Astrocyte (in vitro differentiated cells and primary cell): ENCODE results near the gene TXNDC12. TPM values are rescaled to one million over a fixed set of nuclear protein-coding genes. Genes with fewer than 3 reads are reported as not detected.
"Not testable (repeated sequence)": the region's sequence is repeated elsewhere in the genome, so short reads cannot be mapped to it uniquely, and the experiment has no call there.

Experiments
- DNase-seq: peaks from one replicate; pipeline ENCODE4 v3.0.0-alpha.2; 2010; ENCODE audit warnings: low read depth
- FAIRE-seq: peaks from 2 replicates; lab custom pipeline; 2011; peaks lifted over from hg19 to GRCh38; lab: Jason Lieb, UNC
- H2AFZ ChIP-seq: 2 replicates; pipeline ENCODE4 v1.6.0; 2012; ENCODE audit warnings: low read depth, low read length, inconsistent platforms
- H3K27ac ChIP-seq: 2 replicates; pipeline ENCODE4 v1.5.1; 2011; ENCODE audit warnings: low read depth, low read length, inconsistent platforms
- H3K27me3 ChIP-seq: 2 replicates; pipeline ENCODE4 v1.6.0; 2011; ENCODE audit warnings: low read length, inconsistent platforms; ENCODE audit not compliant: insufficient read depth
- H3K36me3 ChIP-seq: 2 replicates; pipeline ENCODE4 v1.5.1; 2011; ENCODE audit warnings: low read length, inconsistent platforms; ENCODE audit not compliant: insufficient read depth
- H3K4me1 ChIP-seq: 2 replicates; pipeline ENCODE4 v1.5.1; 2011; ENCODE audit warnings: low read length, inconsistent platforms; ENCODE audit not compliant: insufficient read depth
- H3K4me2 ChIP-seq: 2 replicates; pipeline ENCODE4 v1.6.0; 2012; ENCODE audit warnings: low read length, inconsistent platforms
- H3K4me3 ChIP-seq: 2 replicates; pipeline ENCODE4 v1.5.1; 2011; ENCODE audit warnings: low read depth, mild to moderate bottlenecking, low read length, inconsistent platforms; ENCODE audit not compliant: insufficient read depth
- H3K79me2 ChIP-seq: 2 replicates; pipeline ENCODE4 v1.6.0; 2012; ENCODE audit warnings: mild to moderate bottlenecking, low read length, inconsistent platforms; ENCODE audit not compliant: insufficient read depth
- H3K9ac ChIP-seq: 2 replicates; pipeline ENCODE4 v1.6.0; 2012; ENCODE audit warnings: mild to moderate bottlenecking, low read length, inconsistent platforms
- H3K9me3 ChIP-seq: 2 replicates; pipeline ENCODE4 v1.5.1; 2012; ENCODE audit warnings: low read depth, mild to moderate bottlenecking, low read length, inconsistent platforms; ENCODE audit not compliant: insufficient read depth
- H4K20me1 ChIP-seq: 2 replicates; pipeline ENCODE4 v1.6.0; 2012; ENCODE audit warnings: low read length, inconsistent platforms; ENCODE audit not compliant: insufficient read depth
- H3K27ac Mint-ChIP-seq: one replicate; pipeline ENCODE4 v1.8.0; 2021; ENCODE audit warnings: mild to moderate bottlenecking, mixed read lengths; ENCODE audit not compliant: unreplicated experiment
- H3K27me3 Mint-ChIP-seq: one replicate; pipeline ENCODE4 v1.8.0; 2021; ENCODE audit warnings: low read depth, mixed read lengths; ENCODE audit not compliant: unreplicated experiment
- H3K36me3 Mint-ChIP-seq: one replicate; pipeline ENCODE4 v1.8.0; 2021; ENCODE audit warnings: low read depth, mixed read lengths; ENCODE audit not compliant: unreplicated experiment
- H3K4me1 Mint-ChIP-seq: one replicate; pipeline ENCODE4 v1.8.0; 2021; ENCODE audit warnings: low read depth, mixed read lengths; ENCODE audit not compliant: unreplicated experiment
- H3K4me3 Mint-ChIP-seq: one replicate; pipeline ENCODE4 v1.8.0; 2021; ENCODE audit warnings: mild to moderate bottlenecking, moderate library complexity, mixed read lengths; ENCODE audit not compliant: unreplicated experiment
- H3K9me3 Mint-ChIP-seq: one replicate; pipeline ENCODE4 v1.8.0; 2021; ENCODE audit warnings: mild to moderate bottlenecking, mixed read lengths; ENCODE audit not compliant: unreplicated experiment
- CTCF ChIP-seq: IDR thresholded peaks from 2 replicates; pipeline ENCODE4 v1.5.1; 2011; ENCODE audit warnings: low read depth, mild to moderate bottlenecking, inconsistent platforms, low read length, moderate library complexity; ENCODE audit not compliant: insufficient read depth
- EZH2 ChIP-seq: IDR thresholded peaks from 2 replicates; pipeline ENCODE4 v1.6.1; 2012; ENCODE audit warnings: mild to moderate bottlenecking, low read length, inconsistent platforms; ENCODE audit not compliant: insufficient read depth
- total RNA-seq: library from RNA; stranded (reverse); gene quantifications from 2 replicates; pipeline ENCODE4 v1.2.1, GENCODE V29; 2021

TXNDC12 gene
- total RNA-seq, 1 donor from 2014 or later = 66.8 TPM

GRCh38 chr1:52080014-52080415 lies 25.0 kb upstream of the TXNDC12 start:
- TF ChIP-seq EZH2 (no peak), CTCF (no peak)
- Mint-ChIP-seq H3K4me3 (no peak overlapping the region), H3K36me3 (peaks cover 8% of the 10 kb centered on the region), H3K9me3 (no peaks in the 10 kb centered on the region), H3K27ac (no peak overlapping the region), H3K27me3 (no peaks in the 10 kb centered on the region), H3K4me1 (peaks cover 5% of the 10 kb centered on the region)
- Histone ChIP-seq H3K9me3 (no peaks in the 10 kb centered on the region), H4K20me1 (peaks cover 16% of the 10 kb centered on the region), H3K79me2 (peaks cover 35% of the 10 kb centered on the region), H3K27me3 (no peaks in the 10 kb centered on the region), H3K9ac (no peak overlapping the region), H3K4me2 (no peak overlapping the region), H2AFZ (no peak overlapping the region), H3K27ac (no peak overlapping the region), H3K4me3 (no peak overlapping the region), H3K36me3 (no peaks in the 10 kb centered on the region), H3K4me1 (no peaks in the 10 kb centered on the region)
- FAIRE-seq = no peak
- no peak for DNase-seq

GRCh38 chr1:52077277-52077676 lies 22.3 kb upstream of the TXNDC12 start:
- FAIRE-seq, H3K4me3 ChIP-seq, H3K4me3 Mint-ChIP-seq, H3K27ac Mint-ChIP-seq, H3K4me1 Mint-ChIP-seq, H3K9ac ChIP-seq, H3K9me3 ChIP-seq, H3K27ac ChIP-seq, H3K4me2 ChIP-seq, H2AFZ ChIP-seq, DNase-seq, H3K27me3 ChIP-seq, H3K27me3 Mint-ChIP-seq, H3K36me3 ChIP-seq, H3K4me1 ChIP-seq, H3K9me3 Mint-ChIP-seq: not testable (repeated sequence)
- H3K36me3 Mint-ChIP-seq = peaks cover 13% of the 10 kb centered on the region
- peaks cover 28% of the 10 kb centered on the region for H3K79me2 ChIP-seq
- H4K20me1 ChIP-seq = peaks cover 24% of the 10 kb centered on the region

GRCh38 chr1:52072291-52072690 lies 17.3 kb upstream of the TXNDC12 start:
- H3K27me3 Mint-ChIP-seq = no peaks in the 10 kb centered on the region
- Histone ChIP-seq H3K9me3 (no peaks in the 10 kb centered on the region), H3K36me3 (peaks cover 20% of the 10 kb centered on the region), H3K79me2 (peaks cover 49% of the 10 kb centered on the region), H4K20me1 (peaks cover 38% of the 10 kb centered on the region), H3K27me3 (no peaks in the 10 kb centered on the region), H3K27ac (no peak overlapping the region), H2AFZ (no peak overlapping the region), H3K9ac (no peak overlapping the region), H3K4me3 (no peak overlapping the region), H3K4me1 (no peaks in the 10 kb centered on the region), H3K4me2 (no peak overlapping the region)
- peaks cover 7% of the 10 kb centered on the region for H3K36me3 Mint-ChIP-seq
- no peak overlapping the region for H3K4me3 Mint-ChIP-seq
- H3K4me1 Mint-ChIP-seq = no peaks in the 10 kb centered on the region
- FAIRE-seq (no peak), DNase-seq (no peak)
- no peaks in the 10 kb centered on the region for H3K9me3 Mint-ChIP-seq
- TF ChIP-seq EZH2 = no peak
- no peak for TF ChIP-seq CTCF
- no peak overlapping the region for H3K27ac Mint-ChIP-seq
